MM.1S (cell line): ENCODE results near the gene LIN7A.

Experiments
- DNase-seq: peaks from one replicate; pipeline ENCODE4 v3.0.0-alpha.2; 2015
- H2AFZ ChIP-seq: fragments of 300-600 bp; sonication (generic); 2 replicates; pipeline ENCODE4 v1.6.0; 2016; ENCODE audit warnings: antibody characterized with exemption, low read length
- H3F3A ChIP-seq: fragments of 300-600 bp; sonication (generic); 2 replicates; pipeline ENCODE4 v1.6.1; 2016; ENCODE audit warnings: mild to moderate bottlenecking, antibody characterized with exemption, low read length, moderate library complexity, mixed read lengths; ENCODE audit not compliant: insufficient read depth
- H3K27ac ChIP-seq: fragments of 300-600 bp; sonication (generic); 2 replicates; pipeline ENCODE4 v1.5.1; 2016; ENCODE audit warnings: mild to moderate bottlenecking, low read length
- H3K27me3 ChIP-seq: fragments of 300-600 bp; sonication (generic); replicated peaks from 2 replicates; pipeline ENCODE4 v1.6.0; 2016; ENCODE audit warnings: low read length; ENCODE audit not compliant: insufficient read depth
- H3K36me3 ChIP-seq: fragments of 300-600 bp; sonication (generic); replicated peaks from 2 replicates; pipeline ENCODE4 v1.6.1; 2016; ENCODE audit warnings: mild to moderate bottlenecking, low read length, mixed read lengths; ENCODE audit not compliant: insufficient read depth
- H3K4me1 ChIP-seq: fragments of 300-600 bp; sonication (generic); 2 replicates; pipeline ENCODE4 v1.6.1; 2016; ENCODE audit warnings: low read length, mixed read lengths
- H3K4me2 ChIP-seq: fragments of 300-600 bp; sonication (generic); 2 replicates; pipeline ENCODE4 v1.6.0; 2016; ENCODE audit warnings: low read depth, low read length
- H3K4me3 ChIP-seq: fragments of 300-600 bp; sonication (generic); 2 replicates; pipeline ENCODE4 v1.5.1; 2016; ENCODE audit warnings: low read length, mixed read lengths
- H3K79me2 ChIP-seq: fragments of 300-600 bp; sonication (generic); 2 replicates; pipeline ENCODE4 v1.6.1; 2016; ENCODE audit warnings: mixed run types, low read length, mixed read lengths
- H3K9ac ChIP-seq: fragments of 300-600 bp; sonication (generic); 2 replicates; pipeline ENCODE4 v1.6.1; 2016; ENCODE audit warnings: low read length, mixed read lengths
- H3K9me2 ChIP-seq: fragments of 300-600 bp; sonication (generic); replicated peaks from 2 replicates; pipeline ENCODE4 v1.6.1; 2016; ENCODE audit warnings: mild to moderate bottlenecking, low read length, mixed read lengths; ENCODE audit not compliant: insufficient read depth
- H3K9me3 ChIP-seq: fragments of 300-600 bp; sonication (generic); replicated peaks from 2 replicates; pipeline ENCODE4 v1.6.1; 2016; ENCODE audit warnings: mild to moderate bottlenecking, low read length, mixed read lengths; ENCODE audit not compliant: insufficient read depth
- H4K20me1 ChIP-seq: fragments of 300-600 bp; sonication (generic); 2 replicates; pipeline ENCODE4 v1.6.1; 2016; ENCODE audit warnings: mild to moderate bottlenecking, low read length, moderate library complexity, mixed read lengths; ENCODE audit not compliant: insufficient read depth
- EZH2 ChIP-seq: fragments of 300-600 bp; sonication (generic); optimal IDR thresholded peaks from 2 replicates; pipeline ENCODE3; 2017; ENCODE audit warnings: low read depth, mild to moderate bottlenecking, antibody characterized with exemption, low read length, mixed read lengths
- EZH2phosphoT487 ChIP-seq: fragments of 300-600 bp; sonication (generic); IDR thresholded peaks from 2 replicates; pipeline ENCODE4 v1.6.1; 2018; ENCODE audit warnings: antibody characterized with exemption, low read length
- TF ChIP-seq, protein P1 (sequence below): fragments of 300-600 bp; sonication (generic); IDR thresholded peaks from 2 replicates; pipeline ENCODE4 v1.5.1; 2016; ENCODE audit warnings: antibody characterized with exemption, low read length, mixed read lengths

The LIN7A gene

DNA sequence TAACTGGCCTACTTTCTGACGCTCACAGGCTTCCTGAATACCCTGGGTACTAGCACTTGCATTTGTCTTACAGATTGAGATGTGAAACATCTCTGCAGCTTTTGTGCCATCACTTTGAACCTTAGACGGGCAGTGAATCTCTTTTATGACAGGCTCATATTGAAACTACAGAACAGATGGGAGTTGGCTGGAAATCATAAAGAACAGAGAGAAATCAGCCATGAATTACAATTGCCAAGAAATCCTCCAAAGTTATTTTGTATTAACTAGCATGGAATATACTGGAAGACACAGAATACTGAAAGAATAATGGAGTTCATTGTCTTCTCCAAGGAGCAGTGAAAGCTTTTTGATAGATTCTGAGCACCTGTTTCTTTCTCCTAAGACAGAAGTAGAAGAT, 188.3 kb downstream of the LIN7A start:
- no peak overlapping the region for H3K4me3 ChIP-seq

DNA sequence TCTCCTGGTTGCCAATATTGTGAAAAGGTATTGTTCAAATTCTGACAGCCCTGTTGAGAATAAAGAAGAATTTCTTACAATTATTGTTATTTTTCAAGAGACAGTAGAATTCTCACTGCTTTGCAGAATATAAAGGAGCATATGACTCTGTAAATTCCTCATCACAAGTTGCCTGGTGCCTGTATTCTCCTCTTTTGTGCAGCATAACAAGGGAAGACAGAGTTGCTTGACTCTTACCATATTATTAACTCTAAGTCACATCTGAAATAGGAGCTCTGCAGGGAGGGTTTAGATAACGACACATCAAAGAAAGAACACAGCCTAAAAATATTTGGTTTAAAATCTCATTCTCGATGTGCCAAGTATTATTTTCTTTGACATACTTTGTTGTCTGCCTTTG, 189.9 kb downstream of the LIN7A start:
- Histone ChIP-seq H3K9me3 (no peaks in the 10 kb centered on the region), H3K4me3 (no peak overlapping the region), H3K9me2 (no peaks in the 10 kb centered on the region), H3F3A (no peaks in the 10 kb centered on the region), H4K20me1 (no peaks in the 10 kb centered on the region), H2AFZ (no peak overlapping the region), H3K9ac (no peak overlapping the region), H3K4me1 (no peaks in the 10 kb centered on the region), H3K27me3 (no peaks in the 10 kb centered on the region), H3K79me2 (no peaks in the 10 kb centered on the region), H3K4me2 (no peak overlapping the region), H3K36me3 (no peaks in the 10 kb centered on the region), H3K27ac (no peak overlapping the region)
- no peak for DNase-seq
- TF ChIP-seq, protein P1, sequence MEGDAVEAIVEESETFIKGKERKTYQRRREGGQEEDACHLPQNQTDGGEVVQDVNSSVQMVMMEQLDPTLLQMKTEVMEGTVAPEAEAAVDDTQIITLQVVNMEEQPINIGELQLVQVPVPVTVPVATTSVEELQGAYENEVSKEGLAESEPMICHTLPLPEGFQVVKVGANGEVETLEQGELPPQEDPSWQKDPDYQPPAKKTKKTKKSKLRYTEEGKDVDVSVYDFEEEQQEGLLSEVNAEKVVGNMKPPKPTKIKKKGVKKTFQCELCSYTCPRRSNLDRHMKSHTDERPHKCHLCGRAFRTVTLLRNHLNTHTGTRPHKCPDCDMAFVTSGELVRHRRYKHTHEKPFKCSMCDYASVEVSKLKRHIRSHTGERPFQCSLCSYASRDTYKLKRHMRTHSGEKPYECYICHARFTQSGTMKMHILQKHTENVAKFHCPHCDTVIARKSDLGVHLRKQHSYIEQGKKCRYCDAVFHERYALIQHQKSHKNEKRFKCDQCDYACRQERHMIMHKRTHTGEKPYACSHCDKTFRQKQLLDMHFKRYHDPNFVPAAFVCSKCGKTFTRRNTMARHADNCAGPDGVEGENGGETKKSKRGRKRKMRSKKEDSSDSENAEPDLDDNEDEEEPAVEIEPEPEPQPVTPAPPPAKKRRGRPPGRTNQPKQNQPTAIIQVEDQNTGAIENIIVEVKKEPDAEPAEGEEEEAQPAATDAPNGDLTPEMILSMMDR: no peak
- TF ChIP-seq EZH2 (no peak), EZH2phosphoT487 (no peak)

More for the DNA sequence above, 188.3 kb downstream of the LIN7A start:
- H3K4me2 ChIP-seq: no peak overlapping the region
- H3K27me3 ChIP-seq: no peaks in the 10 kb centered on the region
- no peak for DNase-seq
- H3K9me3 ChIP-seq: no peaks in the 10 kb centered on the region
- H3K9me2 ChIP-seq: no peaks in the 10 kb centered on the region
- H4K20me1 ChIP-seq: no peaks in the 10 kb centered on the region
- no peaks in the 10 kb centered on the region for H3K4me1 ChIP-seq
- no peaks in the 10 kb centered on the region for H3F3A ChIP-seq
- H3K36me3 ChIP-seq: no peaks in the 10 kb centered on the region
- no peak overlapping the region for H3K27ac ChIP-seq
- H3K79me2 ChIP-seq: no peaks in the 10 kb centered on the region
- no peak overlapping the region for H3K9ac ChIP-seq
- TF ChIP-seq, protein P1: no peak
- no peak for TF ChIP-seq EZH2phosphoT487
- no peak for TF ChIP-seq EZH2
- H2AFZ ChIP-seq: no peak overlapping the region

DNA sequence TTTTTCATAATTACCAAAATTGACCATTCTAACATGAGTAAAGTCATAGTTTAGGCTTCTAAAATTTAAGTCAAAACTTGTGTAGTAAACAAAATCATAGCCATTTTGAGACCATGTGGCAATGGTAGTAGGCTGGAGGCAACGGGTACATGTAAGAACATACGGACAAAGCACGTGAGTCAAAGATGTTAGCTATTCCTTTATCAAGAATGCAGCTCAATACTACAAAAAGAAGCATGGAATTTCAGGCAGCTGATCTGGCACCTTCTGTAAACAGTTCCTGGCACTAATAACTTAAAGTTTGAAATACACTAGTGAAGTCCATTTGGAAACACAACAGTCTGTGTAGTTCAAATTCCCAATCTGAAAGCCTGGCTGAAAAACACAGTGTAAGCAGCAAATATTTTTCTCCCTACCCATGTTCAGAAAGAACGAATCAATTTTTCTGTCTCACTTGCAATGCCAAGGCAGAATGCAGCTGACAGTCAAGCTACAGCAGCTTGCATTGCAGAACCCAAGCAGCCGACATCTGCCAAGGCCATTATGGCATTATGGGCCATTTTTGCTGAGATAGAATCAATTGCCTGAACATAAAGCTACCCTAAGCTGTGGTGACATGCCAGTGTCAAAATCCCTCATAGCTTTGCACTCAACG, 191.8 kb downstream of the LIN7A start:
- TF ChIP-seq, protein P1: no peak
- TF ChIP-seq EZH2phosphoT487: no peak
- no peak for TF ChIP-seq EZH2
- H3K4me2 ChIP-seq: no peak overlapping the region

More for the DNA sequence above, 191.8 kb downstream of the LIN7A start:
- Histone ChIP-seq H2AFZ (no peak overlapping the region), H3K4me1 (no peaks in the 10 kb centered on the region), H3K9me3 (no peaks in the 10 kb centered on the region), H3K79me2 (no peaks in the 10 kb centered on the region), H3K27ac (no peak overlapping the region), H3K27me3 (no peaks in the 10 kb centered on the region), H3K4me3 (no peak overlapping the region), H4K20me1 (no peaks in the 10 kb centered on the region), H3K36me3 (no peaks in the 10 kb centered on the region), H3F3A (no peaks in the 10 kb centered on the region), H3K9ac (no peak overlapping the region), H3K9me2 (no peaks in the 10 kb centered on the region)
- no peak for DNase-seq
